Activated CD4-positive, alpha-beta T cell treated with anti-CD3 and anti-CD28 coated beads for 48 hours (primary cell): ENCODE data around the gene TNIK.

Source experiments
- DNase-seq: peaks from one replicate; pipeline ENCODE4 v3.0.0-alpha.2; 2020

The TNIK gene

GRCh38 chr3:171181907-171182690 is 278.1 kb downstream of the TNIK start:
- no peak for DNase-seq

- no peak for DNase-seq
Measured at GRCh38 chr3:171178714-171179113, 281.5 kb downstream of the TNIK start.

- DNase-seq, result no peak
Measured at GRCh38 chr3:171177553-171177952, 282.7 kb downstream of the TNIK start.

DNA sequence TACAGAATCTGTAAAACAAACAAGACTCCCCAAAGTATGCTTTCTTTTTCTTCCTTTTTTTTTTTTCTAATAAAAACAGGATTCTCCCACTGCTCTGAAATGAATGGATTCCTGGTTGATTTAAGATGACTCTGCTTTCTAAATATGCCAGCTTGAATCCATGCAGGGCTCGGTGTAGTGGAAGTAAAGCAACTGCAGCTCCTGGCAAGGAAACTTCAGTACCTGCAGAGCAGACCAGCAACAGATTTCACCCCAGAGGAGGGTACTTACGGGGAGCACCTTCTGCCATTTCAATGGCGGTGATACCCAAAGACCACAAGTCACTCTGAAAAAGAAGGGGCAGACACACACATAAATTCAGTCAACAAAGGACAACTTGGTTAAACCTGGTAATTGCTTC is 283.1 kb downstream of the TNIK start:
- DNase-seq, result no peak

GRCh38 chr3:171176244-171176933 is 283.8 kb downstream of the TNIK start:
- DNase-seq, result no peak

- DNase-seq, result no peak
Measured at GRCh38 chr3:171175741-171176234, 284.4 kb downstream of the TNIK start.

DNA sequence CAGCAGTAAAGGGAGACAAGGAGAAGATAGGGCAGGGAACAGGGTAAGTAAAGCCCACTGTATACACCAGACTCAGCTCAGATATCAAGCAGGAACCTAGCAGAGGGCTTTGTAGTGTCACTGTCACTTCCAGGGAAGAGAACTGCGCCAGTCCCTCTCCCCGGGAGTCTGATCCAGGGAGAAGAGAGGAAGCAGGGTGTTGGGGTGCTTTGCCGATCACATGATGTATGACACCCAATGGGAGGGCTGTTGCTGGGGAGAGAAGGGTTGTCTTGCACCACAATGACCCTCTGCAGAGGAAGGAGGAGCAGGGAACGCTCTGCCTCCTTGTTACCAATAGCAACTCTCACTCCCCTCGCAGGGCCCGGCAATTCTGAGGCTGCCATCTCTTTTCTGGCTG is 286.5 kb downstream of the TNIK start:
- no peak for DNase-seq

GRCh38 chr3:171172070-171172469 is 288.1 kb downstream of the TNIK start:
- DNase-seq, result peak; percentile 49

- no peak for DNase-seq
Measured at GRCh38 chr3:171169866-171170265, 290.3 kb downstream of the TNIK start.

- DNase-seq, result no peak
Measured at GRCh38 chr3:171169443-171169842, 290.8 kb downstream of the TNIK start.

- DNase-seq, result no peak
Measured at GRCh38 chr3:171168551-171168950, 291.7 kb downstream of the TNIK start.

GRCh38 chr3:171168086-171168485 is 292.1 kb downstream of the TNIK start:
- no peak for DNase-seq

- DNase-seq, result no peak
Measured at GRCh38 chr3:171165983-171166382, 294.2 kb downstream of the TNIK start.

DNA sequence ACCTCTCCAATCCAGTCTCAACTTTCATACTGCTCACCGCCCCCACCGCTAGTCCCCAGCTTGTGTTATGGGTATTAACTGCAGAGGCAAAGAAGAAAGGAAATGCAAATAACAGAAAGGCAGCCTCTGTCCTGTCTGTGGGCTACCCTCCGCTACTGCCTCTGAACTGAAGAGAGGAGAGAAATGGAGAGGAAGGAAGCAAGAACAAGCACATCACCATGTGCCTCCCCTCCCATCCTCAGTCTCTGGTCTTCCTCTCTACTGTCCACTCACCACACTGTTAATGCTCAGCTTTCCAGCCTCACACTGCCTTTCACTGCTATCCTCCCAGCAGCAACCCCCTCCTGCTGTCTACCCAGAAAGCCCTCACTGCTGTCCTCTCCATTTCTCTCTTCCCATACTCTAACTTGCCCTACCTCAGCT is 294.7 kb downstream of the TNIK start:
- DNase-seq, result peak; percentile 13

GRCh38 chr3:171164067-171164465 is 296.1 kb downstream of the TNIK start:
- DNase-seq, result no peak

DNA sequence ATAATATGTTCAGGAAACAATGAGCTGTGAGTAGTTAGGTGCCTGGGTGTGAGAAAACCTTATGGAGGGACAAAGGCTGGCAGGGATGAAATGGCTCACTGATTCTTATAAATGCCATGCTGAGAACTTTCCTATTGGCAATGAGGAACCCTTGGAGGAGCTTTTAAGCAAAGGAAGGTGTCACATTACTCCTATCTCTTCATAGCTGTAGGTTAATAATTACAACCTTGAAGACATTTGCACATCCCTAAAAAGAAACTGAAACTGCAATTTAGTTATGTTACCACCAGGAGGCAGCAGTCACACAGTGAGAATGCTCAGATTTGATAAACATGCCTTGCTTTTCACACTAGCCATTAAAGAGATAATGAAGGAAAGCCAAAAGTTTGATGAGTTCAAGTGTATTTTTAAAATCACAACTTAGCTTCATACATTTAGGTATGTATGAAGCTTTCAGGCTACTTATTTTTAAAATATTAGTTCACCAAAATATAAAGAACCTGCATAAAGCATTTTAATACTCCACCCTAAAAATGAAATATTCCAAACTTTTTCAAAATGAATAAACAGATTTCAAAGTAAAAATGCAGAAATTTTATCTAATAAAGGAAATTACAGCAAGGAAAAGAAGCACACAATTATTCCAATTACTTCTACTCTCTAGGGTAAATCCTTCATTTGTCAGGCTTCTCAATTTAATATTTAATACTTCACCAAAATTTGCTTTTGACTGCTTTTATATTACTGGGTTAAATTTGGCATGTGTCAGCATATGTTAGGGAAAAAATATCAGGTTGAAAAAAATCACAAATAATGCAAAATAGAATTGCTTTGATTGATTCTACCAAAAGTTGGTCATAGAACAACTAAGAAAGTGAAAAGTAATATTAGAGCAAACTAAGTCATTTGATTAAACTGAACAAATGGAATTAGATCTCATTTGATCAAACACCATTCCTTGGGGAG is 296.8 kb downstream of the TNIK start:
- DNase-seq, result peak; percentile 10

DNA sequence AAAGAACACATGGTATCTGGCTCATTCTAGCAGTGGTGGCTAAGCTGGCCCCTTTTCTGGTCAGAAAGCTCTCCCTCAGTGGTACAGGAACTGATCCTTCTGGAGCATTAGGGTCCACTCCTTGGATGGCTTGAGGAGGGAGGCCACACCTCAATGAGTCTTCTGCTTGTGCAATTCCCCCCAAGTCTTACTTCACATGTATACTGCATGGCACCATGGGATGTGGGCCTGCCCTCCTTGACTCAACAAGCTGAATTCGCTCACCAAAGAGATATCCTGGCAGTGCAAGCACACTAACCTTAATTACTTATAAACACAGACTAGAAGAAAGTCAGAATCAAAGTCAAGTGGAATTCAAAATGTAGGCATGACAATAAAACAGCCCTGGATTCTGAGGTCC is 299.9 kb downstream of the TNIK start:
- no peak for DNase-seq

DNA sequence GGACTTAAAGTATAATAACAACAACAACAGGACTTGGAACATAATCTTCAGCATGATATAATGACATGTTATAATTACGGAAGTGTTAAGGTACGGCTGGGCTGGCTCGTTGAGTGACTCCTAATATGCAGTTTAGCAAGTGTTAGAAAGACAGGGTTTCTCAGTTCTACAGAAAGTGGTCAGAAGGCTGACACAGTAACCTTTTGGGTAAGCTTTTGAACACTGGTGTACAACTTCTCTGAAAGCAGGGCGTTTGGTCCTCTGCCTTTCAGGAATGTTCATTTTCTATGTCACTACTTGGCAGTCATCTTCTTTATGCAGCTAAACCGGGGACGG is 300.4 kb downstream of the TNIK start:
- DNase-seq, result no peak

DNA sequence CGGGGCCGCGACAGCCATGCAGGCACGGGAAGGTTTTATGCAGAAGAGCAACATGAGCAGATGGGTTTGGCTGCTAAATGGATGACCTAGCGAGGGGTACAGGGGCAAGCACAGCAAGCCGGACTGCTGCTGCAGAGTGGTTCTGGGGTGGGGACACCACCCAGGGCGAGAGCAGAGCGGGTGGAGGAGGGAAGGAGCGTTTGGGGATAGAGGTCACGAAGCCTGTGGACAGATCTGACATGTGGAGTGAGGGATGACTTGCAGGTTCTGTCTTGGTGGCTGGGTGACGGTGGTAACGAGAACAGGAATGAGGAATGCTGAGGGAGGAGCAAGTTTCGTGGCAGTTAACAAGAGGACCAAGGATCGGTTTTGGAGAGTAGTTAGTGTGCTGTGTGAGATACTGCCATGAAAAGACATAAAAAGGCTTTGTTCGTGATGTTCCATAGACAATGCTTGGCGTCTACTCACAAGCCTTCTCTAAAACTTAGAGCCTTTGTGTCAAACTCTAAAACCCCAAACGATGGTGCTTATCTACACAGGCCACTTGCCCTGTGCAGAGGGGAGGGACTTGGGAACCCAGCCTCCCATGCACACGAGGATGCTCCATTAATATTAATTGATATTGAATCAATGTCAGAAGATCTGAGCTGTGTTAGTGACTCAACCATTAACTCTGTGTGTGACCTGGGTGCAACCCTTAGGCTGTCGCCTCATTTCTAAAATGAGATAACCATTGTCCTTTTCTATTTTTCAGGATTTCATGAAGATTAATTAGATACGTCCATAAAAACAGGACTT is 301.0 kb downstream of the TNIK start:
- no peak for DNase-seq

DNA sequence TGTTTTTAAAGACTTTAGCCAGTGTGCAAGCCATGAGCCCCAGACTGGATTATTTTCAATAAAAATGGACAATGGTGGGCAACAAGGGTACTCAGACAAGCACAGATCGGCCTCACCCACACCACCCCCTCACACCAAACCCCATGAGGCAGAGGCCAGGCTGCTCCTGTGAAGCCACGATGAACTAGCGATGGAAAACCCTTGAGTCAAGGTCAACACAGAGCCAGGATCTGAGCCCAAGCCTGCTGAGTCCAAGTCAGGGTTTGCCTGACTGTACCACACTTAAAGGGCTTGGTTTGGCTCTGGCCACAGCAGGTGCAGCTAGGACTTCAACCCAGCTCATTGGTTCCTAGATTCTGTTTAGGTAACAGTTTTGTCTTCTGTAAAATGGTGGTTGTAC is 302.2 kb downstream of the TNIK start:
- DNase-seq, result no peak

GRCh38 chr3:171157286-171157685 is 302.9 kb downstream of the TNIK start:
- DNase-seq, result no peak

DNA sequence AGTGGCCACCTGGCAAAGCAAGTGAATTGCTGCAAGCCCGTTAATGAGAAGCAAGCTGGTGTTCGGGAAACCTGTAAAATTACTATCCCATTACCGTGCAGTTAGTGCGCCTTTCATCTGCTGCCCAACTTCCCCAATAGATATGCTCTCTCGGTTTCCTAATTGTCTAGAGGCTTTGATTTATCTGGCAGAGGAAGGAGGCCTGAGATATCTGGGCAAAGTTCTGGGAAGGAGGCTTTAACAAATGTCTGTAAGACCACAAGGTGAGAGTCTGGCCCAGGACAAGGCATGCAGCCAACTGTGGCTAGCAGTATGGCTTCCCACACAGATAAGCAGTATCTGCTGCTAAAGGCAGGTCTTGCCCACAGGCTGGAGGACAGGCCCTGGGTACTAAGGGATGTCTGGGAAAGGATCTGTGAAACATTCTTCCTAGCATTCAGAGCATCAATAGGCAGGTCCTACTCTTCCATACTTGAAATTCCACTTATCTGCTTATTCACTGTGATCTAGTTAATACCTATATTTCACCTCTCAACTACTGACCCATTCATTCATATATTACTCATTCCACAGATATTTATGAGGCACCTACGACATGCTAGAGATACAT is 303.7 kb downstream of the TNIK start:
- no peak for DNase-seq
